H1 (cell line): Measurements from ENCODE around the gene GRIP2. TPM values are rescaled to one million over a fixed set of nuclear protein-coding genes. Genes with fewer than 3 reads are reported as not detected.

Experiments used
- NRF1 ChIP-seq: IDR thresholded peaks from 2 replicates; pipeline ENCODE4 v1.6.1; 2011; ENCODE audit warnings: mild to moderate bottlenecking, low read depth, low read length, improper control_type of control experiment
- RFX5 ChIP-seq: IDR thresholded peaks from 2 replicates; pipeline ENCODE4 v1.6.1; 2011; ENCODE audit warnings: low read depth, low read length, improper control_type of control experiment, borderline replicate concordance
- SP2 ChIP-seq: IDR thresholded peaks from 2 replicates; pipeline ENCODE4 v1.6.1; 2012; ENCODE audit warnings: mild to moderate bottlenecking, low read length, inconsistent platforms
- SUZ12 ChIP-seq: fragments of 200-600 bp; sonication (generic); IDR thresholded peaks from 2 replicates; pipeline ENCODE4 v1.6.1; 2012; ENCODE audit warnings: mild to moderate bottlenecking, inconsistent platforms, low read length, moderate library complexity, mixed read lengths
- polyA plus RNA-seq, 7 experiments: library from polyadenylated mRNA; depleted of rRNA in 3 of 7; stranded (reverse) in 5 of 7; unstranded in 2 of 7; fragments of >200 nt in 5 of 7; fragments of 200-250 nt in 2 of 7; gene quantifications; 1 replicate in 5 of 7; 2 replicates in 1 of 7; 4 replicates in 1 of 7; pipeline versions ENCODE4 v1.2.1 to v1.2.3, GENCODE V29; 2011 to 2013; ENCODE audit warnings: missing spikeins in 2 of 7, mixed read lengths in 2 of 7
- total RNA-seq: library from RNA; stranded (reverse); fragmentation: NEBNext Ultra II Directional; extraction: Animal tissue kit (Norgen Biotek cat#: 25700); gene quantifications from 2 replicates; pipeline ENCODE4 v1.2.1, GENCODE V29; 2021

Gene GRIP2
- total and polyA plus RNA-seq, 2 of the 8 experiments (the other 6 are each of a cell fraction or from before 2014, with no cell fraction given), result 2.5 to 6.4 TPM

DNA sequence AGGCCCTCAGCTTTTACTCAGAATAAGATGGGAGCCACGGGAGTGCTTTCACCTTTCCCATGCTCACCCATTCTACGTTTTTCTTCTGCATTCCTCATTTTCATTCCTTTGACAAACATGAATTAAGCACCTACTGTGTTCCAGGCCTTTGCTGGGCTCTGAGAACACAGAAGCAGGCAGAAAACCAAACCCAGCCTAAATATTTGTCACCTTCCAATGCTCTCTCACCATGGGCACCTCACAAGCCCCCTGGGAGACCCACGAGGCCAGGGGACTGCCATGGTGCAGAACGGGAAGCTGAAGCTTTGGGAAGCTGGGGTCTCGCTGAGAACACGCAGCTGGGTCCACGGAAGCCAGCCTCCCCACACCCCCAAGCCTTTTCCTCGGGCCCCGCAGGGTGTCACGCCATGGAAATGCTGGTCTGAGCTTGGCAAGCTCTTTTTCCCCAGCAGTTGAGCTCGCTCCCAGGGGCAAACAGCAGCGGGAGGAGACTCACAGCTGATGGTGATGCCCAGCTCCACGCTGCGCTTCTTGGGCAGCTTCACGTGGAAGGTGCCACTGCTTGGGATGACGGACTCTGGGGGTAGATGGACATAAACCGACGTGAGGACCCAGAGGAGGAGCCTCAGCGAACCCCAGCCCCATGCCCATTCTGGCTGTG lies 27.7 kb downstream of the GRIP2 start (continued):
- TF ChIP-seq SP2 (no peak), RFX5 (no peak), NRF1 (no peak), SUZ12 (no peak)
